Mesodermal cell (in vitro differentiated cells): Measurements from ENCODE around the gene NCF4. TPM values are rescaled to one million over a fixed set of nuclear protein-coding genes. Genes with fewer than 3 reads are reported as not detected.

Experiments used
- H3K27ac ChIP-seq: 2 replicates; pipeline ENCODE4 v1.7.0; 2013; ENCODE audit warnings: mild to moderate bottlenecking, low read depth, low read length, moderate library complexity; ENCODE audit not compliant: severe bottlenecking
- H3K36me3 ChIP-seq: 2 replicates; pipeline ENCODE4 v1.7.1; 2013; ENCODE audit warnings: mild to moderate bottlenecking, low read length, moderate library complexity; ENCODE audit not compliant: control insufficient read depth, insufficient read depth
- H3K4me1 ChIP-seq: one replicate; pipeline ENCODE4 v1.7.1; 2013; ENCODE audit warnings: mild to moderate bottlenecking, low read length; ENCODE audit not compliant: insufficient read depth, control insufficient read depth, poor library complexity, severe bottlenecking
- H3K4me3 ChIP-seq: 2 replicates; pipeline ENCODE4 v1.7.0; 2013; ENCODE audit warnings: low read length, control low read depth, mild to moderate bottlenecking; ENCODE audit not compliant: insufficient read depth, poor library complexity, severe bottlenecking; ENCODE audit errors: extremely low read depth
- H3K9me3 ChIP-seq: 2 replicates; pipeline ENCODE4 v1.7.1; 2013; ENCODE audit warnings: mild to moderate bottlenecking, low read length, moderate library complexity; ENCODE audit not compliant: control insufficient read depth
- WGBS, 2 experiments: methylation state at CpG; one replicate each; pipeline ENCODE4 v1.1.5; 2013; ENCODE audit warnings: missing lambda C conversion rate in 2 of 2; ENCODE audit not compliant: insufficient coverage in 2 of 2; 5-methylcytosine and 5-hydroxymethylcytosine counted together
- polyA plus RNA-seq, 2 experiments: library from polyadenylated mRNA; stranded (reverse); fragments of 50-300 nt; gene quantifications; one replicate each; pipeline ENCODE4 v1.2.3, GENCODE V29; 2013

The NCF4 gene
- not detected for polyA plus RNA-seq (2013, experiment 1 of 2)
- not detected for polyA plus RNA-seq (2013, experiment 2 of 2)

- 92 to 96% methylated on average over 11 to 17 of the region's 17 CpGs for WGBS, 2 experiments
- H3K9me3 ChIP-seq: no peaks in the 10 kb centered on the region
Observed at GRCh38 chr22:36860821-36861659, at the start of gene NCF4. Gene NCF4, plus strand, starts transcription at chr22:36861006. Its CDS starts 166 bp downstream, at chr22:36861172.

DNA sequence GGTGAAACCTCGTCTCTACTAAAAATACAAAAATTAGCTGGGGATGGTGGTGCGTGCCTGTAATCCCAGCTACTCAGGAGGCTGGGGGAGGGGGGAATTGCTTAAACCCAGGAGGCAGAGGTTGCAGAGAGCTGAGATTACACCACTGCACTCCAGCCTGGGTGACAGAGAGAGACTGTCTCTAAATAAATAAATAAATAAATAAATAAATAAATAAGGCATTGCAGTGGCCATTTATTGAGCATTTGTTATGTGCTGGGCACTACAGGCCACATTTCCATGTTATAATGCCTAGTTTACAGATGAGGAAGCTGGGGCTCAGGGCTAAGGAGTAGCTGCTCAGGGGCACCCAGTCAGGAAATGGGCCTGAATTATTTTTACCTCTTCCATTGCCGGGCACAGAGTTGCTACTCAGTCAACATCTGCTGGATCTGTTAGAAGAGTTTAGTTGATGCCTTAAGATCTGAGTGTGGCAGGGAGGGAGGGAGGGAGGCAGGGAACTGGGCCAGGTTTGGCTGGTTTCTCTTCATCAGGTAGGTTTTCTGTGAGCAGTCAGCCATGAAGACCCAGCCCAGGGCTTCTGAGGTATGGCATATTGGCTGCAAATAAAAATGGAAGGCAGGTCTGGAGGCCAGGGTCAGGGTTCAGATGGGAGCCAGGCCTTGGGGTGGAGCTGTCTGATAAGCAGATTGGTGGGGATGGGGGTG, 49.6 kb upstream of the NCF4 start:
- H3K27ac ChIP-seq: no peak overlapping the region
- H3K4me1 ChIP-seq: peaks cover 5% of the 10 kb centered on the region
- no peaks in the 10 kb centered on the region for H3K9me3 ChIP-seq
- H3K4me3 ChIP-seq: no peak overlapping the region
- H3K36me3 ChIP-seq: no peaks in the 10 kb centered on the region
- WGBS, 2 experiments: 75 to 100% methylated on average over 2 of the region's 3 CpGs

More at GRCh38 chr22:36860821-36861659, at the start of gene NCF4:
- Histone ChIP-seq H3K27ac (no peak within 1 kb of the TSS), H3K4me1 (peaks cover 4% of the 10 kb centered on the region), H3K4me3 (no peak within 1 kb of the TSS), H3K36me3 (no peaks in the 10 kb centered on the region)

- Histone ChIP-seq H3K4me3 (no peak overlapping the region), H3K4me1 (peaks cover 17% of the 10 kb centered on the region), H3K27ac (no peak overlapping the region), H3K36me3 (no peaks in the 10 kb centered on the region), H3K9me3 (no peaks in the 10 kb centered on the region)
- 62 to 83% methylated on average over 7 of the region's 10 CpGs for WGBS, 2 experiments
Observed at GRCh38 chr22:36814801-36815200, 46.0 kb upstream of the NCF4 start.

DNA sequence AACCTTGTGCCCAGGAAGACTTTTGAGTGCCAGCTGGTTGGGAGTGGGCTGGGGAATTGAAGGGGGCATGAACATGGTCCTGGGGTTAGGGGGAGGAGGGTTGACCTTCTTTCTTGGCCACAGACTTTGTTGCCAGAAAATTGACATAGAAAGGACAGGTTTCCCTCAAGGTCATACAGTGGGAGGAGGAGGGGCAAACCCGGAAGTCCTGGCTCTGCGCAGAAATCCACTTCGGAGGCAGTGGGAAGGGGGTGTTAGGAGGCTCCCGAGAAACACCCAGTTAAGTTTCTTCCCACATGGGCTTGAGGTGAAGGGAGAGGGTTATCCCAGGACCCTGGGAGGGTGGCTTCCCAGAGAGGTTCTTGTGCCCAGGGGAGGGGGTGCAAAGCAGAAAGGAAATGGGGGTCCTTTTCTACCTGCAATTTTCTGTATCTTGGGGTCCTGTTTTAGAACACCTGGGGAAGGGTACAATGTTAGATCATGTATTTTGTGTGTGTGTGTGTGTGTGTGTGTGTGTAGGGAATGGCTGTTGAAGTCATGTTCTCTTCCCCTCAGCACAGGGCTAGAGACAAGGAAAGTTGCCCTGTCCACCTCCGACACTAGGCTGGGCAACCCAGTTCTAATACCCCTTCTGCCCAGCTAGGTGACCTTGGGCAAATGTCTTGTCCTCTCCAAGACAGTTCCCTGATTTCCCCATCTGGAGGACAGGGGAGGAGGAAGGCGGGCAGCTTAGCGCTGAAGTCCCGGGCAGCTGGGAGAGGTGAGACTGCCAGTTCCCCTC, 45.1 kb upstream of the NCF4 start:
- Histone ChIP-seq H3K36me3 (no peaks in the 10 kb centered on the region), H3K4me1 (peaks cover 17% of the 10 kb centered on the region), H3K27ac (no peak overlapping the region), H3K4me3 (no peak overlapping the region), H3K9me3 (no peaks in the 10 kb centered on the region)
- WGBS, 2 experiments: 45 to 67% methylated on average over 5 to 8 of the region's 8 CpGs

DNA sequence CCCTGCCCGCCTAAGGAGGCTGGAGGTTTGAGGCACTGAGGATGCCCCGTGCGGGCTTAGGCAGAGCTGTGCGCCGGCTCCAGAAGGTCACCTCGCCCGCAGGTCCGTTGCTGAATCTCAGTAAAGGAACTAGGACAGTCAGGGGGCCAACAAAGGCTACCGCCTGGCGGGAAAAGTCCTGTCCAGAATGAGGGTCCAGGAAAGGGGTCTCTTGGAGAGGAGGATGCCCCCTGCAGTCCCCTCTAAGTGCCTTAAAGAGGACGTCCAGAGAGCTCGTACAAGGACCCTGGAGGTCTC, 44.5 kb upstream of the NCF4 start:
- 2 to 3% methylated on average over 11 of the region's 12 CpGs for WGBS, 2 experiments
- Histone ChIP-seq H3K4me1 (peaks cover 17% of the 10 kb centered on the region), H3K27ac (no peak overlapping the region), H3K4me3 (peak overlapping the region; percentile 18), H3K36me3 (no peaks in the 10 kb centered on the region), H3K9me3 (no peaks in the 10 kb centered on the region)

- Histone ChIP-seq H3K36me3 (no peaks in the 10 kb centered on the region), H3K9me3 (no peaks in the 10 kb centered on the region), H3K4me1 (peaks cover 17% of the 10 kb centered on the region), H3K4me3 (peak within 1 kb of the TSS; percentile 18), H3K27ac (no peak within 1 kb of the TSS)
- 3 to 4% methylated on average over 58 to 72 of the region's 75 CpGs for WGBS, 2 experiments
Observed at GRCh38 chr22:36816636-36817524, 43.9 kb upstream of the NCF4 start, which contains the start of gene PVALB. Gene PVALB, minus strand, starts transcription at chr22:36817035. Its CDS starts 30 bp downstream, at chr22:36817005.

DNA sequence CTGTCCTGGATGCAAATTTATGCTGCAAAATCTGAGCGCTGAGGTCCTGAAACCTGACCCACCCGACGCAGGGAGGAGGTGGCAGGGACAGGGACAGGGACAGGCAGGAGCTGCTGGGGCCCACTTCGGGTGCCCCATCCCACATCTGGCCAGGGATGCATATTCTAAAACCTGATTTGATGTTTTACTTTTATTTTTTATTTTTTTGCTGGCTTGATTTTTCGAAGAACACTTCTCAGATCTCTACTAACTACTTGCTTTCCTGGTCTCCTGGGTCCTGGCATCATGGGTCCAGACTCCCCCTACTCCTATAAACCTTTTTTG, 43.3 kb upstream of the NCF4 start:
- Histone ChIP-seq H3K27ac (no peak overlapping the region), H3K4me3 (no peak overlapping the region), H3K4me1 (peaks cover 23% of the 10 kb centered on the region), H3K9me3 (no peaks in the 10 kb centered on the region), H3K36me3 (no peaks in the 10 kb centered on the region)
- 12 to 20% methylated on average over 3 of the region's 5 CpGs for WGBS, 2 experiments

- H3K27ac ChIP-seq: no peak overlapping the region
- H3K4me1 ChIP-seq: peaks cover 26% of the 10 kb centered on the region
- no peak overlapping the region for H3K4me3 ChIP-seq
- WGBS, 2 experiments: 84 to 89% methylated on average over 5 to 6 of the region's 6 CpGs
- no peaks in the 10 kb centered on the region for H3K9me3 ChIP-seq
- no peaks in the 10 kb centered on the region for H3K36me3 ChIP-seq
Observed at GRCh38 chr22:36818010-36818642, 42.7 kb upstream of the NCF4 start.

- Histone ChIP-seq H3K4me1 (peaks cover 30% of the 10 kb centered on the region), H3K36me3 (no peaks in the 10 kb centered on the region), H3K9me3 (no peaks in the 10 kb centered on the region), H3K4me3 (no peak overlapping the region), H3K27ac (no peak overlapping the region)
- WGBS, 2 experiments: 26 to 27% methylated on average over 3 to 6 of the region's 9 CpGs
Observed at GRCh38 chr22:36819112-36819511, 41.7 kb upstream of the NCF4 start.
